Hindlimb muscle (tissue), 1 donor: Measurements from ENCODE around the gene MT1M. TPM values are rescaled to one million over a fixed set of nuclear protein-coding genes. Genes with fewer than 3 reads are reported as not detected.
A peak's percentile ranks its signal among the peaks of the same experiment; 100 is the strongest.
"Not testable (repeated sequence)": the region's sequence is repeated elsewhere in the genome, so short reads cannot be mapped to it uniquely, and the experiment has no call there.

Experiments used
- DNase-seq: peaks from one replicate; pipeline ENCODE4 v3.0.0-alpha.2; 2013
- polyA plus RNA-seq: library from polyadenylated mRNA; unstranded; fragments of 120-200 nt; gene quantifications from one replicate; pipeline ENCODE4 v1.2.1, GENCODE V29; 2013; ENCODE audit not compliant: insufficient read length

The MT1M gene
- polyA plus RNA-seq, result 1.9 TPM

DNA sequence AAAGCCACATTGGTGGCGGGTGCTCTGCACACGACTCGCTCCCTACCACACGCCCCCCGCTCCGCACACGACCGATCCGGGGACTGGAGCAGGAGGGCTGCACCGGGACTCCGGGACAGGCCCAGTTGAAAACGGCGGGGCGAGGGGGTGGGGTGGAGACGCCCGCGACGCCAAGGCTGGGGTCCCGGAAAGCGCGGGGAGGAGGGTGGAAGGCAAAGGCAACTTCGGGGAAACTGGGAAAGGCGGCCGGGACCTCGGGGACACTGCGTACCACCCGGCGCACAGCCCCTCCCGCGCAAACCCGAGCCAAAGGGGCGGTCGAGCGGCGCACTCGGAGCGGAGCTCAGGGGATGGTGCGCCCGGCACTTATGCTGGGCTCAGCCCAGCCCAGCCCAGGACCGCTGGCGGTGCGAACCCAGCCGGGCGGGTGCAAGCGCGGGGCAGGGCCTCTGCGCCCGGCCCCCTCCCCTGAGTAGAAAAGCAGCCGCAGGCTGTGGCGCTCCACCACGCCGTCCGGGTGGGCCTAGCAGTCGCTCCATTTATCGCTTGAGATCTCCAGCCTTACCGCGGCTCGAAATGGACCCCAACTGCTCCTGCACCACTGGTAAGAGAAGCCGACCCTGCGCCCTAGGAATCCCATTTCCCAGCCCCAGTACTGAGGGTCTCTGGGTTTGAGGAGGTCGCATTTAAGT lies at the start of gene MT1M:
TSS of gene MT1M (plus strand) at position 504 of the 692 bp plus-strand sequence. CDS start at position 577, 73 bp downstream.
- DNase-seq, result no peak

DNA sequence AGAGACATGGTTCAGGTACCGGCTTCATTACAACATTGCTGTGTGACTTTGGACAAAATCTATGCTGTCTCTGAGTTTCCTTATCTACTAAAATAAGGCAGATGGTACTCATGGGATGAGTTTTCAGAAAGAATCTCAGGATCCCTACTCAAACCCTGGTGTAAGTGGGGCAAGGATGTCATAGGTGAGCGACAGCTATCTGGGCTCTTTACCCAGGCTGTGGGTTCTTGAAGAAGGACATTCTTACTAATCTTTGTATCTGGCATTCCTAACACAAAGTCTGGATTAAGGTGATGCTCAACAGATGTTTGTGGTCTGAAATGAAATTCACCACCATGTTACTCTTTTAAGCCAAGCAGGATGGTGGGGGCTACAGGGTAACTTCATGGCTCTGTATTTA lies 49.5 kb upstream of the MT1M start:
- not testable (repeated sequence) for DNase-seq

DNA sequence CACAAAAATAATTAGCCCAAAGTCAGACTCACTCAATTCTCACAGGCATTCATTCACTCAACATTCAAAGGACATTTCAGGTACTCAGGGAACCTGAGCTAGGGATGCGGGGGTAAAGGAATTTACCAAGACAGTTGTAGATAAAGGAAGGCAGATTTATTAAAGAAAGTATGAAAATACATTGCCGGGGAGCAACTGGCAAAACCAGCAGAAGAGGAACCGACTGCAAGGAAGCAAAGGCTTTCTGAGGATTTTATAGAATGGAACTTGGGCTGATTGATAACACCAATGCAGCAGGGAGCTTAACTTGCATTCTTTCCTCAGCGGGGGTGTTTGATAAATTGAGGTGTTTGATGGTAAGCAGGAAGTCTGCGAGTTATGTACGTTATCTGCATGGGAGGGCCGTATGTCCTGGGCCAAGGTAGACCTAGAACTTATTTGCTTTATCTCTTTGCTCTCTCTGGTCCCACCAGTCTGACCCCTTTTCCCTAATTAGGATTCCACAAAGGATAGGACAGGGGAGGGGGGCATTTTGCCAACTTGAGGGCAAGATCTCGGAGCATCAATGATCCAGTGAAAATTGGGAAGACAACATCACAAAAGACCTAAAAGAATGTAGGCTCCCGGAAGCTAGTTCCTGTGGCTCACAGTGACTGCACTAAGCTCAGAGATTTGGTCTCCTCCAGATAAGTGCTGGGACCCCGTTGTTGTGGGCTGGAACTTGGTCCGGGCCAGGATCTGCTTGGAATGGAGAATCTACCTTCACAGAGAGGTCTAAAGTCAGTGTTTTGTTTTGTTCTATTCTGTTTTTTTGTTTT lies 48.9 kb upstream of the MT1M start:
- no peak for DNase-seq

DNA sequence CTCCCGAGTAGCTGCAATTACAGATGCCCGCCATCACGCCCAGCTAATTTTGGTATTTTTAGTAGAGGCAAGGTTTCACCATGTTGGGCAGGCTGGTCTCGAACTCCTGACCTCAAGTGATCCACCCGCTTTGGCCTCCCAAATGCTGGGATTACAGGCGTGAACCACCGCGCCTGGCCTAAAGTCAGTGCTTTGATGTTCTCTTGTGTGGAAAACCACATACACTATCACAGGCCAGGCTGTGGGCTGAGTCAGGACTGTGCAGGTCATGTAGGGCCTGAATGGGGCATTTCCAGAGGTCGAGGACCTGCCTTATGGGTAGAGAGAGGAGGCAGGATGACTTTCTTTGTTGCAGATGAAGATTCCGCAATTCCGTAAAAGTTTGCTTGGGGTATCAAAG lies 48.2 kb upstream of the MT1M start:
- no peak for DNase-seq

DNA sequence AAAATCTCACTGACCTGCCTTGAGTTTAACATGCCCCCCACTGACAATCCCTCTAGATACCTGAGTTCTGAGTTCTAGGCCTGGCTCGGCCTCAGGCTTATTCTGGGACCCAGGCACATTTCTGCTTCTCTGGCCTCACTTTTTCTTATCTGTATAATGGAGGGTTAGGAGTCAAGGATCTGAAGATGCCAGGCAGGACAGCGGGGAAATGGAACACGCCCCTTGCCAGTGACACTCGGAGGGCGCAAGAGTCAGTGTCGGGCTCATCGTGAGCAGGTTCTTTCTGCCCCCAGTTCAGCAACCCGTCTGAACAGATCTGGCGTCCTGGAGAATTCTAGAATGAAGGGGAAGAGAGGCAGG lies 43.7 kb upstream of the MT1M start:
- DNase-seq, result no peak

DNA sequence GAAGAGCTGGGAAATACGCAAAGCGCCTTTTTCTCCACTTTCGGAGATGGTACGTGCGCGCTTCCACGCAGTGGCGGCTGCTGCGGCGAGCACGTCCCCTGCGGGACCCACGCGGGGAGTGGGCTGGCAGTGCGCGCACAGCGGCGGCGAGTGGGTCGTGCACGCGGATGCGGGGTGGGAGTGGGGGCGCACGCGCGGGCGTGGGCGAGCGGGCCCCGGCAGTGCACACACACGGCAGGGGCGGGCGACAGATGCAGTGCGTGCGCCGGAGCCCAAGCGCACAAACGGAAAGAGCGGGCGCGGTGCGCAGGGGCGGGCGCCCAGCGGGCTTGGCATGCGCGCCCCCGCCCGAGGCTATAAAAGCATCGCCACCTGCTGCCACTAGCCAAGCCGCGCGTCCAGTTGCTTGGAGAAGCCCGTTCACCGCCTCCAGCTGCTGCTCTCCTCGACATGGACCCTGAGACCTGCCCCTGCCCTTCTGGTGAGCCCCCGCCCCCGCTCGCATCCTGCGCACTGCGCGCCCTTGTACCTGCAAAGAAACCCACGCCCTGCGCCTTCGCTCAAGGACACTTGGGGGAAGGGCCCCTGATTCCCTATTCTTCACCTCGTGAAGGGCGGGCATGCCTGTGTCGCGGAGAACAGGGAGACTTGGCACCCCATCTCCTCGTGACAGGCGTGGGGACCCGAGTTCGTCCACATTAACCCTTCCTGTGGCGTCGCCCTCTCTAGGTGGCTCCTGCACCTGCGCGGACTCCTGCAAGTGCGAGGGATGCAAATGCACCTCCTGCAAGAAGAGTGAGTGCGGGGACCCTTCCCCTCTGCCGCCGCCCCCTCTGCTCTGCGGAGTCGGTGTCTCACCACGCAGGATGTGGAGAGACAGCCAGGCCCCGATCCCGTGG lies 43.1 kb upstream of the MT1M start, which contains the start of gene MT3:
TSS of gene MT3 (plus strand) at position 388 of the 899 bp plus-strand sequence. CDS start at position 451, 63 bp downstream.
- DNase-seq, result no peak

DNA sequence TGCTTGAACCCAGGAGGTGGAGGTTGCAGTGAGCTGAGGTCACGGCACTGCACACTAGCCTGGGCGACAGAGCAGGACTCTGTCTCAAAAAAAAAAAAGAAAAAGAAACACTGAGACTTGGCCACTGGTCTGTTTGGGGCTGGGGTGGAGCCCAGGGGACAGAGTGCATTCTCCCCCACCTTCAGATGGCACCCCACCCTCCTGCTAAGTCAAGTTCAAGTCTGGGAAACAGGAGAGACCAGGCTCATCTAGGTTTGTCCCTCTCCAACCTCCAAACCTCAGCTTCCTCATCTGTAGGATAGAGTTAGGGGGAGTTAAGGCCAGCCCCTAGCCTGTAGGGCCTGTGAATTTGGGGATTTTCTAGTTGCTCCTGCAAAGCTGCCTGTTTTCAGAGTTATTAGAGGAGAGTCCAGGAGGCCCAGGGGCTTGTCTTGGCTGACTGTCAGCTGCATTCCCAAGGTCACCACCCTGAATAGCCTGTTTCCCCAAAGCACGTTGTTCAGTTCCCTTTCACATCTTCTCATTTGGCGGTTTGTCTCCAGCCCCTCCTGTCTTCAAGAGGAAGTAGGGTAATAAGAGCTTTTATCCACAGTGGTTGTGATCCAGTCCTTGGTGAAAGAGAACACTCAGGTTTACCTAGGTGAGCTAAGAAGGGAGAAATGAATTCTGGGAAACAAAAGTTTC lies 40.9 kb upstream of the MT1M start:
- DNase-seq, result no peak

DNA sequence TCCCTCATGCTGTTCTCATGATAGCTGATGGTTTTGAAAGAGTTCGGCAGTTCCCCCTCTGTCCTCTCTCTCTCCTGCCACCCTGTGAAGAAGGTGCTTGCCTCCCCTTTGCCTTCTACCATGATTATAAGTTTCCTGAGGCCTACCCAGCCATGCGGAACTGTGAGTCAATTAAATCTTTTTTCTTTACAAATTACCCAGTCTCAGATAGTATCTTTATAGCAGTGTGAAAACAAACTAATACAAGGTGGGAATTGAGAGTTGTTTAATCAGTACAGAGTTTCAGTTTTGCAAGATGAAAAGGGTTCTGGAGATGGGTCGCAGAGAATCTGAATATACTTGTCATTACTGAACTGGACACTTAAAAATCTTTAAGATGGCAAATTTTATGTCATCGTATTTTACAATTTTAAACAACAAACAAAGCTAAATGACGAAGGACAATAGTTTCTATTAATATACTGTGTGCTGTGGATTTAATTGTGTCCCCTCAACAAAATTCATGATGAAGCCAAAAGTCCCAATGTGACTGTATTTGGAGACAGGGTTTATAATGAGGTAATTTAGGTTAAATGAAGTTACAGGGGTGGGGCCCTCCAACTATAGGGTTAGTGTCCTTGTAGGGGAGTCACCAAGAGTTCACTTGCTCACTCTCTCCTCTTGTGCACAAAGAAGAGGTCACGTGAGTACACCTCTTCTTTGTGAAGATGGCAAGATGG lies 38.7 kb upstream of the MT1M start:
- no peak for DNase-seq

DNA sequence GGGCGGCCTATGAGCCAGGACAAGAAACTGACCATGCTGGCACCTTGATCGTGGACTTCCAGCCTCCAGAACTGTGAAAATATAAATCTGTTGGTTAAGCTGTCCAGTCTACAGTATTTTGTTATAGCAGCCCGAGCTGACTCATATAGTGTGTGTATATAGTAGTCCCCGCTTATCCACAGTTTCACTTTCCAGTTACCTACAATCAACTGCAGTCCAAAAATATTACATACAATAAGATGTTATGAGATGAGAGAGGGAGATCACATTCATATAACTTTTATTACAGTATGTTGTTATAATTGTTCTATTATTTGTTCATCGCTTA lies 38.2 kb upstream of the MT1M start:
- no peak for DNase-seq

DNA sequence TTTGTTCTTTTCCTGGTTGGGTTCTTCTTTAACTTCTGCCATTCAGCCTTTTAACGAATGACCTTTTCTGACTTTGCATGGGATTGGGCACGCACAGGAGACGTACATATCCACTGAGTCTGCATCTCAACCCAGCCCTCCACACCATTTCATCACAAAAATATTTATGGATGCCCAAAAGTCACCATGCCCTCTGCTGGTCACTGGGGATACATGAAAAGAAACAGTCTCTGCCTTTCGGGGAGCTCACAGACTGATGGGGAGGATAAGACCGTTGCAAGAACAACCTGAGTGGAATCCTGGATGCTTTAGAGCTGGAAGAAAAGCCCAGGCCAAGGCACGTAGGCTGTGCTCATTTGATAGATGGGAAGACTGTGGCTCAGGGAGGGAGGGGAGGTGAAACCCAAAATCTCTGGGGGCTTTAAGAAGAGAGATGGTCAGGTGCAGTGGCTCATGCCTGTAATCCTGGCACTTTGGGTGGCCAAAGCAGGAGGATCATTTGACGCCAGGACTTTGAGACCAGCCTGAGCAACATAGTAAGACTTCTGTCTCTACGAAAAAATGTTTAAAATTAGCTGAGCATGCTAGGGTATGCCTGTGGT lies 32.0 kb upstream of the MT1M start:
- no peak for DNase-seq

DNA sequence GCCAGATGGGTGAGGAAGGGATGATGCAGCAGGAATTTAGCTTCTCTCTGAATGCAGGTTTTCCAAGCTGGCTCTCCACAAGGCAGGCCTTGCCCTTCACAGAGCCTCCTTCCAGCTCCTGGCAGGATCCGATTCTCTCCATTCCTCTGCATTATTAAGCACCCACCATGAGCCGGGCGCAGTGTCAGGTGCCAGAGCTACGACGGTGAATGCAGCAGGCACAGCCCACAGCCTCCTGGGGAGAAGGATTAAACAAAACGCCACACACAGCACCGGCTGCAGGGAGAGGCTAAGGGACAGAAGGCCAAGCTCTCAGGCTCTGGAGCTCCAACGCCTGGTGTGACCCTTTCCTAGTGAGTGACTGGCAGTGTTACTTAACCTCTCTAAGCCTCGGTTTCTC lies 31.1 kb upstream of the MT1M start:
- DNase-seq, result no peak

DNA sequence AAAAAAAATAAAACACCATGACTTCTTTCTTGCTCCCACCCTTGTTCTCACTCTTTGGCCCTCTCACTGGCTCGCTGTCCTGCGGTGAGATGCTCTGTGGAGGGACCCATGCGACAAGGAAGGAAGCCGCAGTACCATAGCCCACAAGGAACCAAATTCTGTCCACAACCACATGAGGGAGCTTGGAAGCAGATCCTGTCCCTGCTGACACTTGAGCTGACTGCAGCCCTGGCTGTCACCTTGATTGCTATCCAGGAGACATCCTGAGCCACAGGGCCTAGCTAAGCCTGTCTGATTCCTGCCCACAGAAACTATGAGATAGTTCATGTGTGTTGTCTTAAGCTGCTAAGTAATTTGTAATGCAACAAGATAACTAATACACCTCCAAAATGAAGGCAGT lies 28.9 kb upstream of the MT1M start:
- no peak for DNase-seq

DNA sequence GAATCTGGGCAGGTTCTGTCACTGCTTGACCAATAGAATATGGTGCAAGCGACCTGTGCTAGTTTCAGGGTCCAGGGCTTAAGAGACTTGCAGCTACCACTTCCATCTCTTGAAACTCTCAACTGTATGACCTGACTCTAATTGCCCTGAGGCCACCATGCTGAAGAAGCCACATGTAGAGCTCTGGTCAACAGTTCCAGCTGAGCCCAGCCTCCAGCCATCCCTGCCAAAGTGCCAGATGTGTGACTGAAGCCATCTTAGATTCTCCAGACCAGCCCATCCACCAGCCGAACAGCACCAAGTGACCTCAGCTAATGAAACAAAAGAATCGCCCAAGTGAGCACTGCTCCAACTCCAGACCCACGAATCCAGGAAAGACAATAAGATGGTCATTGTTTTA lies 27.5 kb upstream of the MT1M start:
- DNase-seq, result no peak

DNA sequence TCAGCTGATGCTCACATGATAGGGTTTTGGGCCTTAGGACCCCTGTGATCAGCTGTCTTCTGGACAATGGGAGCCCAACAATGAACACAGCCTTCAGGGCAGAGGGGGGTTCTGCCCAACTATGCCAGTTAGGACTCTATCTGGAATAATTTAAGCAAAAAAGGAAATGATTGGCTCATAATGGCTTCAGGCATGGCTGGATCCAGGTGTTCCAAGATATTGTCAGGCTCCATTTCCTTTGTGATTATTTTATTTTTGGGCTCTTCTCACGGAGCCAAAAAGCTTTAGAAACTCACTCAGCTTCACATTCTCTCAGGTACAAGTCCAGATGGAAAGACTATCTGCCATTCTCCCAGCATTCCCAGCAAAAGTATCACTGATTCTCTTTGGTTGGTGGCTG lies 27.0 kb upstream of the MT1M start:
- DNase-seq, result no peak

DNA sequence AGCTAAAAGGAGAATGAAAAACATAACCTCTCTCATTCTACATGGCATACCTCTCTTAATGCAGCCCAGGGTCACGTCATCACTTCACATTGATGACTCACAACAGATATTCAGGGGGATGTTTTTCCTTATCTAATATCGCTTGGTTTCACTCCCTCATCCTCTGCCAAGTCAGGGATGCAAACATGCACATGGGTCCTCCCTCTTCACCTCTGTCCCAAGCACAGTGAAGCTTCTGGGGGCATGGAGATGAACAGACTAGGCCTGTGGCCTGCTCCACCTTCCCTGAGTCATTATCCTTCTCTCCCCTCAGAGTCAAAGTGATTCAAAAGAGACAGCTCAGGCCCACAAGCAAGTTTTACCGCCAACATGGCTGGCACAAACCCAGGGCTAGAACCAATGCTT lies 26.4 kb upstream of the MT1M start:
- DNase-seq, result no peak

DNA sequence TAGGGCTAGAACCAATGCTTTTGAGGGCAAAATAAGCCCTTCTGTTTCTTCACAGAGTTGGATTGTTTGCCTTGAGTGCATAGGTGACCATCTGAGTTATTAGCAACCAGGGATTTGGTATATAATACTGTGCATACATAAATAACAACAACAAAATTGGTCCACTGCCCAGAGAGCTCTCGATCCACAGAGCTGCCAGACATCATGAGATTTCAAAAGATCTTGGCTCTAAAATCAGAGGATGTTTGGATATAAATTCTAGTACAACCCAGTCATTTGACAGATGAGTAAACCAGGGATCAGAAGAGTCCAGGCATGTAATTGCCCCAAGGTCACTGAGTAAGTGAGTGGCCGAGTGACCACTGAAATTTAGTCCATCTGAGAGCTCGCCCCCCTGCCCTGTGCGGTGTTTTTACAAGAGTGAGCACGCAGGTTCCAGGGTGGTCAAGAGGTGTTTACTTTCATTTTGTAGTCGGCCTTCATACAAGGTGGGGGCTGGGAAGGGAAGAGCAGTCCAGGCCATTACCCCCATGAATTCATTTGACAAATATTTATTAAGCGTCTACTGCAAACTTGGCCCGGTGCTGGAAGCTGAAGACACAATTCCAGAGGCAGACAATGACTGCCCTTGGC lies 25.9 kb upstream of the MT1M start:
- no peak for DNase-seq

DNA sequence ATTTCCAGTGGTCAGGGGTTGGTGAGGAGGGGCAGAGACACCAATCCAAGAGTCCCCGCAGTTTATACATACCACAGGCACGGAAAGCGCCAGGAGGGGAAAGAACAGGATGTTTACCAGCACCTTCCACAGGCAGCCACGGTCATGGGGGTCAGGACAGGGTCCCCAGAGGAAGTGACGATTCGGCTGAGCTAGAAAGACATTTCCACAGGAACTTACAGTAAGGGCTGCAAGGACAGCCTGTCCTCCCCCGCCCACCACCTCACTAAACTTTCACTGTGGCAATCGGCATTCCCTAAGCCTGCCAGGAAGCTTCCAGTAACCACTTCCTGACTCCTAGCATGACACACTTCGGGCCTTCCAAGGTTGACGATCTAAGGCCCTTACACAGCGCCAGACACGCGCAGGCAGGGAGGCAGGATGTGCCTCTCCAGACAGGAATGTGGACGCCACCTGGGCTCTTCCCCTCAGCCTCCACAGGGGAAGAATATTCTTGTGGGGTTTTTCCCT lies 25.3 kb upstream of the MT1M start:
- DNase-seq, result no peak

DNA sequence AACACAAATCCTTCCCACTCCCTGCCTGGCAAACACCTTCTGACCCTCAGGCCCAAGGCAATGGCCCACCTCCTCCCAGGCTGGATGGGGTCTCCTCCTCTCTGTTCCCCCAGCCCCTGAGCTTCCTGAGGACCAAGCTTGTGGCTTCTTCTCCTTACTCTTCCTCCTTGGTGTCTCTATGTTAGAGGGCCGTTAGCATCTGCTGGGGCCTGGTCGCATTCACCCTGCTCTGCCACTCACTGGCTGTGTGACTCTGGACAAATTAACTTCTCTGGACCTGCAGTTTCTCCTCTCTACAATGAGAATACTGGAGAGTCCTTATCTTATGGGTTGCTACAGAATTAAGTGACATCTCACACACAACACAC lies 24.8 kb upstream of the MT1M start:
- no peak for DNase-seq

DNA sequence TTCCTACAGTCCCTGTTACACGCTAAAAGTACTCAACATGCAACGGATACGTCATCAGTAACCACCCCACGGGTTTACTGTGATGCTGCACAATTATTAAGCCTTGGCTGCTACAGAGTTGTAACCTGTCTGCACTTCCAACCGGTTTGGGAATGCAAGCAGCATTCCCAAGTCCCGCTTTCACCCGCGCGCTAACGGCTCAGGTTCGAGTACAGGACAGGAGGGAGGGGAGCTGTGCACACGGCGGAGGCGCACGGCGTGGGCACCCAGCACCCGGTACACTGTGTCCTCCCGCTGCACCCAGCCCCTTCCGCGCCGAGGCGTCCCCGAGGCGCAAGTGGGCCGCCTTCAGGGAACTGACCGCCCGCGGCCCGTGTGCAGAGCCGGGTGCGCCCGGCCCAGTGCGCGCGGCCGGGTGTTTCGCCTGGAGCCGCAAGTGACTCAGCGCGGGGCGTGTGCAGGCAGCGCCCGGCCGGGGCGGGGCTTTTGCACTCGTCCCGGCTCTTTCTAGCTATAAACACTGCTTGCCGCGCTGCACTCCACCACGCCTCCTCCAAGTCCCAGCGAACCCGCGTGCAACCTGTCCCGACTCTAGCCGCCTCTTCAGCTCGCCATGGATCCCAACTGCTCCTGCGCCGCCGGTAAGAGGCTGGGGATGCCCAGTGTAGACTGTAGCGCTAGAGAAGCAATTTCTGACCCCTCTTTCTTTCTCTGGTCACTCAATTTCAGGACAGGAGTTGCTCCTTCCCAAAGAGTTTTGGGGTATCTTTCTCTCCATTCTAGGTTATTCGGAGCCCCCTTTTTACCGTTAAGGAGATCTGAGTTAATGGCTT lies 24.2 kb upstream of the MT1M start, which contains the start of gene MT2A:
TSS of gene MT2A (plus strand) at position 542 of the 833 bp plus-strand sequence. CDS start at position 614, 72 bp downstream.
- DNase-seq, result peak; percentile 93
